MM.1S (cell line): ENCODE measurements around the gene MYZAP.

Source experiments
- DNase-seq: peaks from one replicate; pipeline ENCODE4 v3.0.0-alpha.2; 2015
- H2AFZ ChIP-seq: fragments of 300-600 bp; sonication (generic); 2 replicates; pipeline ENCODE4 v1.6.0; 2016; ENCODE audit warnings: antibody characterized with exemption, low read length
- H3F3A ChIP-seq: fragments of 300-600 bp; sonication (generic); 2 replicates; pipeline ENCODE4 v1.6.1; 2016; ENCODE audit warnings: mild to moderate bottlenecking, antibody characterized with exemption, low read length, moderate library complexity, mixed read lengths; ENCODE audit not compliant: insufficient read depth
- H3K27ac ChIP-seq: fragments of 300-600 bp; sonication (generic); 2 replicates; pipeline ENCODE4 v1.5.1; 2016; ENCODE audit warnings: mild to moderate bottlenecking, low read length
- H3K27me3 ChIP-seq: fragments of 300-600 bp; sonication (generic); replicated peaks from 2 replicates; pipeline ENCODE4 v1.6.0; 2016; ENCODE audit warnings: low read length; ENCODE audit not compliant: insufficient read depth
- H3K36me3 ChIP-seq: fragments of 300-600 bp; sonication (generic); replicated peaks from 2 replicates; pipeline ENCODE4 v1.6.1; 2016; ENCODE audit warnings: mild to moderate bottlenecking, low read length, mixed read lengths; ENCODE audit not compliant: insufficient read depth
- H3K4me1 ChIP-seq: fragments of 300-600 bp; sonication (generic); 2 replicates; pipeline ENCODE4 v1.6.1; 2016; ENCODE audit warnings: low read length, mixed read lengths
- H3K4me2 ChIP-seq: fragments of 300-600 bp; sonication (generic); 2 replicates; pipeline ENCODE4 v1.6.0; 2016; ENCODE audit warnings: low read depth, low read length
- H3K4me3 ChIP-seq: fragments of 300-600 bp; sonication (generic); 2 replicates; pipeline ENCODE4 v1.5.1; 2016; ENCODE audit warnings: low read length, mixed read lengths
- H3K79me2 ChIP-seq: fragments of 300-600 bp; sonication (generic); 2 replicates; pipeline ENCODE4 v1.6.1; 2016; ENCODE audit warnings: mixed run types, low read length, mixed read lengths
- H3K9ac ChIP-seq: fragments of 300-600 bp; sonication (generic); 2 replicates; pipeline ENCODE4 v1.6.1; 2016; ENCODE audit warnings: low read length, mixed read lengths
- H3K9me2 ChIP-seq: fragments of 300-600 bp; sonication (generic); replicated peaks from 2 replicates; pipeline ENCODE4 v1.6.1; 2016; ENCODE audit warnings: mild to moderate bottlenecking, low read length, mixed read lengths; ENCODE audit not compliant: insufficient read depth
- H3K9me3 ChIP-seq: fragments of 300-600 bp; sonication (generic); replicated peaks from 2 replicates; pipeline ENCODE4 v1.6.1; 2016; ENCODE audit warnings: mild to moderate bottlenecking, low read length, mixed read lengths; ENCODE audit not compliant: insufficient read depth
- H4K20me1 ChIP-seq: fragments of 300-600 bp; sonication (generic); 2 replicates; pipeline ENCODE4 v1.6.1; 2016; ENCODE audit warnings: mild to moderate bottlenecking, low read length, moderate library complexity, mixed read lengths; ENCODE audit not compliant: insufficient read depth
- EZH2 ChIP-seq: fragments of 300-600 bp; sonication (generic); optimal IDR thresholded peaks from 2 replicates; pipeline ENCODE3; 2017; ENCODE audit warnings: low read depth, mild to moderate bottlenecking, antibody characterized with exemption, low read length, mixed read lengths
- EZH2phosphoT487 ChIP-seq: fragments of 300-600 bp; sonication (generic); IDR thresholded peaks from 2 replicates; pipeline ENCODE4 v1.6.1; 2018; ENCODE audit warnings: antibody characterized with exemption, low read length
- TF ChIP-seq, protein P1 (sequence below): fragments of 300-600 bp; sonication (generic); IDR thresholded peaks from 2 replicates; pipeline ENCODE4 v1.5.1; 2016; ENCODE audit warnings: antibody characterized with exemption, low read length, mixed read lengths

MYZAP gene

DNA sequence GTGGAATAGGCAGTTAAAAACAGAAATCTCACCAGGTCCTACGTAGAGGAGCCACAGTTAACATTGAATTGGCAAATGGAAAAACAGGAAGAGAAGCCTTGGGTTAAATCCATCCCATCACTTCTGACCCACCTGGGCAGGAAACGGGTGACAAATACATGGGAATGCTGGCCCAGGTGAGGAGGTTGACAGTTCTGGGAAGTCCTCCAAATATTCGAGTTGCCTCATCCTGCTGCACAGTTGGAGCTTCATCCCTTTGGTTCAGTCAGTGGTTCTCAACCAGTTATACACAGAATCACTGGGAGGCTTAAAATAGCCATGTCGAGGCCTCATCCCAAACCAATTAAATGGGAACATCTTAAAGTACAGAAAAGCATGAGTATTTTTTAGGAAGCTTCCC is 5.3 kb downstream of the MYZAP start:
- no peak overlapping the region for H3K4me2 ChIP-seq
- no peaks in the 10 kb centered on the region for H4K20me1 ChIP-seq
- H3K4me1 ChIP-seq: no peaks in the 10 kb centered on the region
- no peaks in the 10 kb centered on the region for H3K27me3 ChIP-seq
- TF ChIP-seq EZH2phosphoT487 (no peak), EZH2 (no peak)
- TF ChIP-seq, protein P1, sequence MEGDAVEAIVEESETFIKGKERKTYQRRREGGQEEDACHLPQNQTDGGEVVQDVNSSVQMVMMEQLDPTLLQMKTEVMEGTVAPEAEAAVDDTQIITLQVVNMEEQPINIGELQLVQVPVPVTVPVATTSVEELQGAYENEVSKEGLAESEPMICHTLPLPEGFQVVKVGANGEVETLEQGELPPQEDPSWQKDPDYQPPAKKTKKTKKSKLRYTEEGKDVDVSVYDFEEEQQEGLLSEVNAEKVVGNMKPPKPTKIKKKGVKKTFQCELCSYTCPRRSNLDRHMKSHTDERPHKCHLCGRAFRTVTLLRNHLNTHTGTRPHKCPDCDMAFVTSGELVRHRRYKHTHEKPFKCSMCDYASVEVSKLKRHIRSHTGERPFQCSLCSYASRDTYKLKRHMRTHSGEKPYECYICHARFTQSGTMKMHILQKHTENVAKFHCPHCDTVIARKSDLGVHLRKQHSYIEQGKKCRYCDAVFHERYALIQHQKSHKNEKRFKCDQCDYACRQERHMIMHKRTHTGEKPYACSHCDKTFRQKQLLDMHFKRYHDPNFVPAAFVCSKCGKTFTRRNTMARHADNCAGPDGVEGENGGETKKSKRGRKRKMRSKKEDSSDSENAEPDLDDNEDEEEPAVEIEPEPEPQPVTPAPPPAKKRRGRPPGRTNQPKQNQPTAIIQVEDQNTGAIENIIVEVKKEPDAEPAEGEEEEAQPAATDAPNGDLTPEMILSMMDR: no peak
- H3K4me3 ChIP-seq: no peak overlapping the region
- no peak overlapping the region for H3K9ac ChIP-seq
- no peak for DNase-seq
- no peaks in the 10 kb centered on the region for H3K79me2 ChIP-seq
- no peaks in the 10 kb centered on the region for H3K9me3 ChIP-seq
- no peak overlapping the region for H2AFZ ChIP-seq
- no peaks in the 10 kb centered on the region for H3K9me2 ChIP-seq
- H3K36me3 ChIP-seq: no peaks in the 10 kb centered on the region
- H3K27ac ChIP-seq: no peak overlapping the region
- H3F3A ChIP-seq: no peaks in the 10 kb centered on the region

DNA sequence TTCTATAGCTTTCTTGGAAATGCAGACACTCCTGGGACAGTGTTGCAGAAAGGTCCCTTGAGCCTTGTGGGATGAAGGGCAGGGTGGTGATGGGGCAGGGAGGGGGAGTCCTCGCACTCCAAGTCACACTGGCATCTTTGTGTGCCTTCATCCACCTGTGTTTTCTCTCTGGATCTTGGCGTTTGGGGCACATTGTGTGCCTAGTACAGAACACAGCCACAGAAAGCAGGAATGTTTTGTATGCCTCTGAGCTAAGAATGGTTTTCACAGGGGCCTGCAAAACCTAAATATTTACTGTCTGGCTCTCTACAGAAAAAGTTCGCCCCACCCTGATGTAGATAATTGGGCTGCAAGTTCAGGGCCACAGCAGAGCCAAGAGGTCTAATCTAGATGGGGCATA is 5.7 kb downstream of the MYZAP start:
- Histone ChIP-seq H3K27ac (no peak overlapping the region), H2AFZ (no peak overlapping the region), H3K4me2 (no peak overlapping the region), H3K4me3 (no peak overlapping the region), H3F3A (no peaks in the 10 kb centered on the region), H3K4me1 (no peaks in the 10 kb centered on the region), H3K79me2 (no peaks in the 10 kb centered on the region), H4K20me1 (no peaks in the 10 kb centered on the region), H3K36me3 (no peaks in the 10 kb centered on the region), H3K9me2 (no peaks in the 10 kb centered on the region), H3K9ac (no peak overlapping the region), H3K9me3 (no peaks in the 10 kb centered on the region), H3K27me3 (no peaks in the 10 kb centered on the region)
- no peak for DNase-seq
- TF ChIP-seq, protein P1: no peak
- no peak for TF ChIP-seq EZH2phosphoT487
- no peak for TF ChIP-seq EZH2

DNA sequence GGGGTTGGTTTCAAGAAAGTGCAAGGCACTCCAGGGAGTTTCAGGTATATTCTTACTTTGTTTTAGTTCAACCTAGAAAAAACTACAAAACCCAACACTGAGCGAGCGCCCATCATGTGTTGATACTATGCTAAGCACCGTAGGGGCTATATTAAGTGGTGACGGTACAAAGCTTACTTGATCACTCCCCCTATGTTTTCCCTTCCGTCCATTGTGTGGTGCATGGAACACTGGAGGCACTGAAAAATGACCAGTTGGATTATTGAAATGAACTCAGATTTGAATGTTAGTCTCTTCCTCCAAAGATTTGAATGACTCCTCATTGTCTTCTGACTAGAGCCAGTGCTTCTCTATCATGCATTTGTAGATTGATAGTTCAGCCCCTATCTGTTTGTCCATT is 6.6 kb downstream of the MYZAP start:
- Histone ChIP-seq H3K79me2 (no peaks in the 10 kb centered on the region), H3K36me3 (no peaks in the 10 kb centered on the region), H3K9ac (no peak overlapping the region), H2AFZ (no peak overlapping the region), H3K9me3 (no peaks in the 10 kb centered on the region), H3F3A (no peaks in the 10 kb centered on the region), H3K27ac (no peak overlapping the region), H3K9me2 (no peaks in the 10 kb centered on the region), H3K4me1 (no peaks in the 10 kb centered on the region), H4K20me1 (no peaks in the 10 kb centered on the region), H3K27me3 (no peaks in the 10 kb centered on the region), H3K4me3 (no peak overlapping the region), H3K4me2 (no peak overlapping the region)
- TF ChIP-seq EZH2phosphoT487: no peak
- TF ChIP-seq EZH2: no peak
- TF ChIP-seq, protein P1: no peak
- DNase-seq: no peak
